PC-9 (cell line): ENCODE measurements around the gene TNIK. TPM values are rescaled to one million over a fixed set of nuclear protein-coding genes. Genes with fewer than 3 reads are reported as not detected.
A peak's percentile ranks its signal among the peaks of the same experiment; 100 is the strongest.

ENCODE experiments used
- BruUV-seq: library from RNA; stranded (reverse); fragments of 400-500 nt; replicated peaks from 2 replicates; lab custom pipeline; 2021; lab: Mats Ljungman, UMichigan
- CTCF ChIA-PET: fragments of 300-600 bp; sonication (Branson Sonifier 250); formaldehyde crosslinking; loops from one replicate; lab custom pipeline; 2022; ENCODE audit warnings: antibody characterized with exemption; lab: Charles Lee
- POLR2A ChIA-PET: fragments of 300-600 bp; sonication (Branson Sonifier 250); formaldehyde crosslinking; loops from one replicate; lab custom pipeline; 2022; ENCODE audit warnings: antibody characterized with exemption; ENCODE audit not compliant: unreplicated experiment; lab: Charles Lee
- DNase-seq, 2 experiments: peaks; one replicate each; pipeline versions ENCODE4 v3.0.0 to v3.0.0-alpha.2; 2015 to 2022; ENCODE audit warnings: mixed read lengths in 1 of 2
- H2AFZ ChIP-seq: fragments of 200-600 bp; sonication (generic); 2 replicates; pipeline ENCODE4 v1.8.1; 2017; ENCODE audit warnings: antibody characterized with exemption
- H3F3A ChIP-seq: fragments of 200-600 bp; sonication (generic); 2 replicates; pipeline ENCODE4 v1.8.1; 2017; ENCODE audit warnings: antibody characterized with exemption, mild to moderate bottlenecking, low read depth; ENCODE audit not compliant: insufficient read depth
- H3K27ac ChIP-seq: fragments of 200-600 bp; sonication (generic); 2 replicates; pipeline ENCODE4 v1.6.1; 2016; ENCODE audit warnings: mixed run types
- H3K27me3 ChIP-seq: fragments of 200-600 bp; sonication (generic); 2 replicates; pipeline ENCODE4 v1.6.1; 2016; ENCODE audit warnings: low read depth, mixed run types; ENCODE audit not compliant: insufficient read depth
- H3K36me3 ChIP-seq: fragments of 200-600 bp; sonication (generic); 2 replicates; pipeline ENCODE4 v1.6.1; 2016; ENCODE audit warnings: low read depth, mixed run types
- H3K4me1 ChIP-seq: fragments of 200-600 bp; sonication (generic); replicated peaks from 2 replicates; pipeline ENCODE4 v1.6.1; 2016; ENCODE audit warnings: mixed run types; ENCODE audit not compliant: insufficient read depth
- H3K4me2 ChIP-seq: fragments of 200-600 bp; sonication (generic); 2 replicates; pipeline ENCODE4 v1.6.1; 2017; ENCODE audit warnings: mixed run types
- H3K4me3 ChIP-seq: fragments of 200-600 bp; sonication (generic); 2 replicates; pipeline ENCODE4 v1.6.1; 2016; ENCODE audit warnings: mixed run types
- H3K79me2 ChIP-seq: fragments of 200-600 bp; sonication (generic); 2 replicates; pipeline ENCODE4 v1.6.1; 2017; ENCODE audit warnings: low read depth, mixed run types
- H3K9me2 ChIP-seq: fragments of 200-600 bp; sonication (generic); 2 replicates; pipeline ENCODE4 v1.8.1; 2017; ENCODE audit warnings: mild to moderate bottlenecking; ENCODE audit not compliant: insufficient read depth
- H3K9me3 ChIP-seq: fragments of 200-600 bp; sonication (generic); 2 replicates; pipeline ENCODE4 v1.8.1; 2016; ENCODE audit warnings: low read depth; ENCODE audit not compliant: insufficient read depth
- H4K20me1 ChIP-seq: fragments of 200-600 bp; sonication (generic); 2 replicates; pipeline ENCODE4 v1.8.1; 2017; ENCODE audit not compliant: insufficient read depth
- EZH2 ChIP-seq: fragments of 200-600 bp; sonication (generic); IDR thresholded peaks from 2 replicates; pipeline ENCODE4 v1.8.0; 2017; ENCODE audit warnings: antibody characterized with exemption, low read depth
- intact Hi-C: fragments of 100-400 bp; cut with micrococcal nuclease; formaldehyde crosslinking; loops from one replicate; pipeline ENCODE4 v1.10.0; 2022; ENCODE audit not compliant: unreplicated experiment
- total RNA-seq: library from RNA; stranded (reverse); gene quantifications from 2 replicates; pipeline ENCODE4 v1.2.3, GENCODE V29; 2021
- TF ChIP-seq, protein P1 (sequence below): fragments of 200-600 bp; sonication (generic); conservative IDR thresholded peaks from 2 replicates; pipeline ENCODE4 v1.6.1; 2017; ENCODE audit warnings: mixed run types, antibody characterized with exemption, mild to moderate bottlenecking, moderate library complexity

TNIK gene
- total RNA-seq, 1 experiment from 2014 or later = 30.7 TPM

DNA sequence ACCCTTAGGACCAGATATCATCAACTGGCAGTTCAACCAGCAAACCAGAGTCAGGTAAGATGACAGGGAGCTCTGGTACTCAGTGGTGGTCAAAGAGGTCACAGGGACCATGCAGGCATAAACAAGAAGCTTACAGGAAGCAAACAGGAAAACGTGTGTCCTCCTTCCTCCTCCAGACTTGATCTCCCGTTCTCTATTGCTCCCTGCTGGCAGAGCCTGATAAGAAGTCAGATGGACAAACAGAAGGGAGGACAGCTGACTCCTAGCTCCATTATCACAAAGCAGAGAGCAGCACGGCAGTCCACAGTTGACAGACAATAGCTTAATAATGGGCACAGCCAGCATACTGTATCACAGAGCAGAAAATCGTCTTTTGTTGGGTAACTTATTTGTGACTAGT is 277.2 kb downstream of the TNIK start:
- TF ChIP-seq EZH2 = no peak
- TF ChIP-seq, protein P1, sequence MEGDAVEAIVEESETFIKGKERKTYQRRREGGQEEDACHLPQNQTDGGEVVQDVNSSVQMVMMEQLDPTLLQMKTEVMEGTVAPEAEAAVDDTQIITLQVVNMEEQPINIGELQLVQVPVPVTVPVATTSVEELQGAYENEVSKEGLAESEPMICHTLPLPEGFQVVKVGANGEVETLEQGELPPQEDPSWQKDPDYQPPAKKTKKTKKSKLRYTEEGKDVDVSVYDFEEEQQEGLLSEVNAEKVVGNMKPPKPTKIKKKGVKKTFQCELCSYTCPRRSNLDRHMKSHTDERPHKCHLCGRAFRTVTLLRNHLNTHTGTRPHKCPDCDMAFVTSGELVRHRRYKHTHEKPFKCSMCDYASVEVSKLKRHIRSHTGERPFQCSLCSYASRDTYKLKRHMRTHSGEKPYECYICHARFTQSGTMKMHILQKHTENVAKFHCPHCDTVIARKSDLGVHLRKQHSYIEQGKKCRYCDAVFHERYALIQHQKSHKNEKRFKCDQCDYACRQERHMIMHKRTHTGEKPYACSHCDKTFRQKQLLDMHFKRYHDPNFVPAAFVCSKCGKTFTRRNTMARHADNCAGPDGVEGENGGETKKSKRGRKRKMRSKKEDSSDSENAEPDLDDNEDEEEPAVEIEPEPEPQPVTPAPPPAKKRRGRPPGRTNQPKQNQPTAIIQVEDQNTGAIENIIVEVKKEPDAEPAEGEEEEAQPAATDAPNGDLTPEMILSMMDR = no peak
- DNase-seq = no peak
- no TSS peak for BruUV-seq
- ChIA-PET CTCF (interaction anchor here (1.4 kb wide), 1 partner anchor 589 kb away, joined by 3 read pairs; no protein-coding TSS in a partner anchor), POLR2A (interaction anchor here (0.7 kb wide), 1 partner anchor 14 kb away, joined by 8 read pairs; no protein-coding TSS in a partner anchor)
- Histone ChIP-seq H3K79me2 (no peaks in the 10 kb centered on the region), H3K9me3 (no peaks in the 10 kb centered on the region; the same call in 1 of the 2 replicates), H3K27me3 (no peaks in the 10 kb centered on the region), H3F3A (0 out of 2 replicates have a peak, but pooled peaks cover 4% of the 10 kb centered on the region), H3K9me2 (no peaks in the 10 kb centered on the region), H3K4me3 (no peak overlapping the region), H3K4me1 (peaks cover 24% of the 10 kb centered on the region), H2AFZ (no peak overlapping the region), H3K36me3 (0 out of 2 replicates have a peak, but pooled peaks cover 4% of the 10 kb centered on the region), H3K27ac (no peak overlapping the region), H4K20me1 (no peaks in the 10 kb centered on the region), H3K4me2 (no peak overlapping the region)
- intact Hi-C loops = loop anchor here (10.0 kb wide), 1 partner anchor 218 kb away; no protein-coding TSS in a partner anchor

DNA sequence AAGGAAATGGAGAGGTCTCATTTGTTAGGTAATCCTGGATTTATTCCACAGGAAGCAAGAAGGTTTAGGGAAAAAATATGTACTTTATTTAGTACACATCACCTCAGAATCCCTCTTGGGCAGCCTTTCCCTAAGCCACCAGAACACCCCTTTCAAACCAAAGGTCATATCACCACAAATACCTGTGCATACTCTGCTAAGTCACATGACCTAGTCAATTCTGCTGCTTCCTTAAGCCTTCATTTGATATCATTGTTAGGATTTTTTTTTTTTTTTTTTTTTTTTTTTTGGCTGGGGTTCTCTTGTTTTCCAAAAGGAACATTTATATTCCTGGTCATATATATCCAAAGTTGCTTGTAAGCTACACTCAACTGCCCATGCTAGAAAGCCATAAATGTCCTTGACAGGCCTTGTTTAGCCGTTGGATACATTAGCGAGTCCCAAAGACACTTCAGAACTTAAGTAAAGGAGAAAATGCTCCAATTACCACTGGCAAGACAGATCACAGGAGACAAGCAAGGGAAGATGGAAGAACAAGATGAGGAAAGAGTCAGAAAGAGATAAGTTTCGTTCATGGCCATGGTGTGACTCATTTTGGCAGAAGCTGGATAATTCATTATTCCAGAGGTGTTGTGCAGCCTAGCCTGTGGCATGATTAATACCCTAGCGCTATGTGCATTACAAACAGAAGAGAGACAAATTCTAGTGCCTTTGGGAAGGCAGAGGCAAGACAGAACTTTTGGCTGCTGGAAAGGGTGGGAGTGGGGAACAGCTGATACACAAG is 278.1 kb downstream of the TNIK start:
- Histone ChIP-seq H3K27me3 (no peaks in the 10 kb centered on the region), H3K9me3 (no peaks in the 10 kb centered on the region; the same call in 1 of the 2 replicates), H3K27ac (no peak overlapping the region), H3K79me2 (no peaks in the 10 kb centered on the region), H3F3A (0 out of 2 replicates have a peak, but pooled peaks cover 4% of the 10 kb centered on the region), H3K4me1 (peaks cover 19% of the 10 kb centered on the region), H3K4me3 (no peak overlapping the region), H4K20me1 (no peaks in the 10 kb centered on the region), H3K36me3 (peaks cover 10% of the 10 kb centered on the region; the same call in 1 of the 2 replicates), H2AFZ (no peak overlapping the region), H3K4me2 (no peak overlapping the region), H3K9me2 (no peaks in the 10 kb centered on the region)
- no peak for DNase-seq
- ChIA-PET CTCF (interaction anchor here (1.4 kb wide), 1 partner anchor 590 kb away, joined by 3 read pairs; no protein-coding TSS in a partner anchor), POLR2A (interaction anchor here (0.7 kb wide), 1 partner anchor 13 kb away, joined by 8 read pairs; no protein-coding TSS in a partner anchor)
- no TSS peak for BruUV-seq
- TF ChIP-seq EZH2 = no peak
- TF ChIP-seq, protein P1 = no peak
- intact Hi-C loops = loop anchor here (10.0 kb wide), 1 partner anchor 217 kb away; no protein-coding TSS in a partner anchor

DNA sequence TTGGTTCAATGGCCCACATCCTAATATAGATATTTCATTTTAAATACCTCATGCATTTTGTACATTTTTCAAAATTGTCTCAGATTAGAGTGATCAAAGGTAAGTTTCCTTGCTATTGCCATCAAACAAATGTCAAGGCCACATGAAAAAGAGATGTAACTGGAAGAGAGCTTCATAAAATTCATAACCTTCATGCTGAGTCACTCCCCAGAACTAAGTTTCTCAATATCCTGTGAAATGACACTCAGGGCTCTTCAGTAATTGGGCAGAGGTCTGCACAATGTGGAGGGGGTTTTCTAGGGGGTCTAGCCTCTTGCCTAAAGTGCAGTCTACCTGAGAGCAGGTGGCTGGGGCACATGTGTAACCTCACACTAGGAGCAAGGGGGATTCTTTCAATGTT is 281.5 kb downstream of the TNIK start:
- intact Hi-C loops = no loop called here
- ChIA-PET CTCF (no interaction called here), POLR2A (no interaction called here)
- no TSS peak for BruUV-seq
- no peak for DNase-seq
- peaks cover 7% of the 10 kb centered on the region for H3K4me1 ChIP-seq
- H3F3A ChIP-seq = no peaks in the 10 kb centered on the region
- H3K4me3 ChIP-seq = no peak overlapping the region
- H2AFZ ChIP-seq = no peak overlapping the region
- no peak overlapping the region for H3K4me2 ChIP-seq
- H3K9me2 ChIP-seq = no peaks in the 10 kb centered on the region
- H3K27me3 ChIP-seq = no peaks in the 10 kb centered on the region
- no peaks in the 10 kb centered on the region for H4K20me1 ChIP-seq
- H3K36me3 ChIP-seq = peaks cover 17% of the 10 kb centered on the region; the same call in 1 of the 2 replicates
- H3K27ac ChIP-seq = 0 out of 2 replicates have a peak overlapping the region, but pooled peaks have one; percentile 1
- H3K9me3 ChIP-seq = no peaks in the 10 kb centered on the region; the same call in 1 of the 2 replicates
- TF ChIP-seq EZH2 = no peak
- TF ChIP-seq, protein P1 = no peak
- no peaks in the 10 kb centered on the region for H3K79me2 ChIP-seq
